Measurements from ENCODE around the gene CRYBG1.

Gene CRYBG1

GRCh38 chr6:106599440-106599839 is 238.9 kb downstream of the CRYBG1 start:
- no peak for DNase-seq (ENCODE audit: low read depth)
- H3K4me3 ChIP-seq (ENCODE audit: low read depth, low read length) = no peak overlapping the region
- TF ChIP-seq CTCF (conservative IDR thresholded peaks at IDR 0.05; ENCODE audit: low read depth, low read length) = no peak

GRCh38 chr6:106600329-106600728 is 239.8 kb downstream of the CRYBG1 start:
- H3K4me3 ChIP-seq (ENCODE audit: low read depth, low read length) = no peak overlapping the region
- TF ChIP-seq CTCF (conservative IDR thresholded peaks at IDR 0.05; ENCODE audit: low read depth, low read length) = no peak
- no peak for DNase-seq (ENCODE audit: low read depth)

DNA sequence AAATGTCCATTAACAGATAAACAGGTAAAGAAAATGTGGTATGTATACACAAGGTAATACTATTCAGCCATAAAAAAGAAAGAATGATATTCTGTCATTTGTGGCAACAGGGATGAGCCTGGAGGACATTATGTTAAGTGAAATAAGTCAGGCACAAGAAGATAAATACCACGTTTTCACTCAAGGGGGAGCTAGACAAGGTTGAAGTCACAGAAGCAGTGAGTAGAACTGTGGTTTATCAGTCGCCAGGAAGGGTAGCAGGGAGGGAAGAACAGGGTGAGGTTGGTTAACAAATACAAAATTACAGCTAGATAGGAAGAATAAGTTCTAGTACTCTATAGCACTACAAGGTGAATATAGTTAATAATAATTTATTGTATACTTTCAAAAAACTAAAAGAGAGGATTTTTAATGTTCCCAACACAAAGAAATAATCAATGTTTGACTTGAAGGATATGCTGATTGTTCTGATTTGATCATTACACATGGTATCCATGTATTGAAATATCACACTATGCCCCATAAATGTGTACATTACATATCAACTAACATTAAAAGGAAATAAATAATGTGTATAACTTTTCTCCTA is 247.7 kb downstream of the CRYBG1 start:
- H3K4me3 ChIP-seq (ENCODE audit: low read depth, low read length) = no peak overlapping the region
- DNase-seq (ENCODE audit: low read depth) = peak; percentile 84
- TF ChIP-seq CTCF (conservative IDR thresholded peaks at IDR 0.05; ENCODE audit: low read depth, low read length) = peak; percentile 73

- no peak overlapping the region for H3K4me3 ChIP-seq (ENCODE audit: low read depth, low read length)
- peak; percentile 44 for DNase-seq (ENCODE audit: low read depth)
- TF ChIP-seq CTCF (conservative IDR thresholded peaks at IDR 0.05; ENCODE audit: low read depth, low read length) = peak; percentile 51
These were observed 249.2 kb downstream of the CRYBG1 start for GRCh38 chr6:106609699-106610098.

- no peak for DNase-seq (ENCODE audit: low read depth)
- H3K4me3 ChIP-seq (ENCODE audit: low read depth, low read length) = no peak overlapping the region
- TF ChIP-seq CTCF (conservative IDR thresholded peaks at IDR 0.05; ENCODE audit: low read depth, low read length) = no peak
These were observed 250.5 kb downstream of the CRYBG1 start for GRCh38 chr6:106611030-106611429.

DNA sequence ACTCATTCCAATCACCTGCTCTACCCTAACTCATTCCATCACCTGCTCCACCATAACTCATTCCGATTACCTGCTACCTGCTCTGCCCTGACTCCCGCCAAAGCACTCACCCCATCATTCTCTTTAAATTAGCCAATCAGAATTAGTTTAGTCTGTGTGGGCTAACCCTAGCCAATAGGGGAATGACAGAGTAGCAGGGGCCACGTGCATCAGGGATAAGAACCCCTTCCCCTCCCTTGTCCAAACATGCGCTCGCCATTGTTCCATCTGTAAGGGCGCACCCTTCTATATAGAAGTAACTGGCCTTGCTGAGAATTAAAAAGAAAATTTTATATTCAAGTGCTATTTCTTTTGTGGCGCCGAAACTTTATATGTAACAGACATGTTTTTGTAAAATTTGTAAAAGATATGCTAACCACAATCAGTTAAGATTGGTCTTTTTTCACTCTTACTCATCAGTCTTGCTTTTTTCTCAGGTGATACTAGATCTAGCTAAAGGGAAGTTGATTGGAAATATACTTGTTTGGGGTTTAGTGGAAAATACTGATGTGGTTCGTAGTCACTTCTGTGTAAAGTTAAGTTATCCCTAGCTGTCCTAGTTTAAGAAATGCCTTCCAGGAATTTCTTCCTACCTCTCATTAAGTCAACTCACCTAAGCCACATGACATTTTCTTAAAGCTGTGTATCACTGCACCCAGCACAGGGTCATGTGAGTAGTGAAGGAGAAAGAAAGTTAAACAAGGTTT is 252.3 kb downstream of the CRYBG1 start:
- TF ChIP-seq CTCF (conservative IDR thresholded peaks at IDR 0.05; ENCODE audit: low read depth, low read length) = no peak
- DNase-seq (ENCODE audit: low read depth) = no peak
- H3K4me3 ChIP-seq (ENCODE audit: low read depth, low read length) = no peak overlapping the region

GRCh38 chr6:106613590-106613989 is 253.1 kb downstream of the CRYBG1 start:
- H3K4me3 ChIP-seq (ENCODE audit: low read depth, low read length) = no peak overlapping the region
- no peak for TF ChIP-seq CTCF (conservative IDR thresholded peaks at IDR 0.05; ENCODE audit: low read depth, low read length)
- no peak for DNase-seq (ENCODE audit: low read depth)
